Activated B cell treated with CpG ODN at 0.5 μM for 24 hours (primary cell): Measurements from ENCODE around the gene FAM162A. TPM values are rescaled to one million over a fixed set of nuclear protein-coding genes. Genes with fewer than 3 reads are reported as not detected.

Experiments used
- ATAC-seq: fragments of 200-7000 bp; cut with Tn5 transposase; one replicate; pipeline ENCODE4 v1.10.0; 2021; ENCODE audit warnings: low read depth, mild to moderate bottlenecking, moderate library complexity
- CTCF ChIA-PET: fragments of 350-600 bp; sonication (Branson Sonifier 250); formaldehyde crosslinking; loops from one replicate; lab custom pipeline; 2021; ENCODE audit warnings: antibody characterized with exemption; lab: Charles Lee
- POLR2A ChIA-PET: fragments of 350-600 bp; sonication (Branson Sonifier 250); formaldehyde crosslinking; loops from one replicate; lab custom pipeline; 2021; ENCODE audit warnings: antibody characterized with exemption; lab: Charles Lee
- DNase-seq: peaks from one replicate; pipeline ENCODE4 v3.0.0; 2022
- H3K27ac Mint-ChIP-seq: one replicate; pipeline ENCODE4 v1.8.0; 2020; ENCODE audit warnings: mixed read lengths
- H3K27me3 Mint-ChIP-seq: one replicate; pipeline ENCODE4 v1.8.0; 2021; ENCODE audit warnings: mixed read lengths
- H3K36me3 Mint-ChIP-seq: one replicate; pipeline ENCODE4 v1.8.0; 2021; ENCODE audit warnings: low read depth, mixed read lengths
- H3K4me1 Mint-ChIP-seq: one replicate; pipeline ENCODE4 v1.8.0; 2021; ENCODE audit warnings: mixed read lengths
- H3K4me3 Mint-ChIP-seq: one replicate; pipeline ENCODE4 v1.8.0; 2020; ENCODE audit warnings: mild to moderate bottlenecking, mixed read lengths
- H3K9me3 Mint-ChIP-seq: one replicate; pipeline ENCODE4 v1.8.0; 2020; ENCODE audit warnings: mixed read lengths
- intact Hi-C: fragments of 100-400 bp; cut with micrococcal nuclease; formaldehyde crosslinking; loops from one replicate; pipeline ENCODE4 v1.15.1; 2024
- total RNA-seq: library from RNA; stranded (reverse); gene quantifications from 2 replicates; pipeline ENCODE4 v1.2.3, GENCODE V29; 2022
- TF ChIP-seq, protein P1 (sequence below): fragments of 200-600 bp; IDR thresholded peaks from one replicate; pipeline ENCODE4 v1.8.0; 2022; ENCODE audit warnings: antibody characterized with exemption, mild to moderate bottlenecking

The FAM162A gene
- total RNA-seq, 1 donor from 2014 or later: 28.5 TPM

DNA sequence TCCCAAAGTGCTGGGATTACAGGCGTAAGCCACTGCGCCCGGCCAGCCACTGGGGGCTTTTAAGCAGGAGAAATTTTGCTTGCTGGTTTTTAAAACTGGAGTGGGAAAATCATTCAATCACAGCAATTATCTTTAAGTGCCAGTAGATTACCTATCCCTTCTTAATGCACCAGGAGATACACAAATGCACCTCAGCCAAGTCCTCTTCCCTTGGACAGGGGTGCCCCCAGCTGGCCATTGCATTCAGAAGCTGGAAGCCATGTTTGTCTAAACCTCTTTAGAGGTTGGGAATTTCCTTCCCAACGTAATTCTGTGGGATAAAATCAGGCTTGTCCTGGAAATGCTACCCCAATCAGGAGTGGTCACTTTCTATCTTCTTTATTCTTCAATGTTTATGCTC, 27.6 kb upstream of the FAM162A start:
- TF ChIP-seq, protein P1, sequence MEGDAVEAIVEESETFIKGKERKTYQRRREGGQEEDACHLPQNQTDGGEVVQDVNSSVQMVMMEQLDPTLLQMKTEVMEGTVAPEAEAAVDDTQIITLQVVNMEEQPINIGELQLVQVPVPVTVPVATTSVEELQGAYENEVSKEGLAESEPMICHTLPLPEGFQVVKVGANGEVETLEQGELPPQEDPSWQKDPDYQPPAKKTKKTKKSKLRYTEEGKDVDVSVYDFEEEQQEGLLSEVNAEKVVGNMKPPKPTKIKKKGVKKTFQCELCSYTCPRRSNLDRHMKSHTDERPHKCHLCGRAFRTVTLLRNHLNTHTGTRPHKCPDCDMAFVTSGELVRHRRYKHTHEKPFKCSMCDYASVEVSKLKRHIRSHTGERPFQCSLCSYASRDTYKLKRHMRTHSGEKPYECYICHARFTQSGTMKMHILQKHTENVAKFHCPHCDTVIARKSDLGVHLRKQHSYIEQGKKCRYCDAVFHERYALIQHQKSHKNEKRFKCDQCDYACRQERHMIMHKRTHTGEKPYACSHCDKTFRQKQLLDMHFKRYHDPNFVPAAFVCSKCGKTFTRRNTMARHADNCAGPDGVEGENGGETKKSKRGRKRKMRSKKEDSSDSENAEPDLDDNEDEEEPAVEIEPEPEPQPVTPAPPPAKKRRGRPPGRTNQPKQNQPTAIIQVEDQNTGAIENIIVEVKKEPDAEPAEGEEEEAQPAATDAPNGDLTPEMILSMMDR: no peak
- no peak overlapping the region for H3K4me3 Mint-ChIP-seq
- H3K9me3 Mint-ChIP-seq: no peaks in the 10 kb centered on the region
- no peaks in the 10 kb centered on the region for H3K27me3 Mint-ChIP-seq
- ChIA-PET POLR2A (no interaction called here), CTCF (interaction anchor here (1.0 kb wide), 1 partner anchor 809 kb away, joined by 3 read pairs; no protein-coding TSS in a partner anchor)
- no peak for DNase-seq
- ATAC-seq: no peak
- no peak overlapping the region for H3K27ac Mint-ChIP-seq
- H3K4me1 Mint-ChIP-seq: no peaks in the 10 kb centered on the region
- peaks cover 26% of the 10 kb centered on the region for H3K36me3 Mint-ChIP-seq
- intact Hi-C loops: loop anchor here (1.0 kb wide), 2 partner anchors 255 to 810 kb away; no protein-coding TSS in a partner anchor

DNA sequence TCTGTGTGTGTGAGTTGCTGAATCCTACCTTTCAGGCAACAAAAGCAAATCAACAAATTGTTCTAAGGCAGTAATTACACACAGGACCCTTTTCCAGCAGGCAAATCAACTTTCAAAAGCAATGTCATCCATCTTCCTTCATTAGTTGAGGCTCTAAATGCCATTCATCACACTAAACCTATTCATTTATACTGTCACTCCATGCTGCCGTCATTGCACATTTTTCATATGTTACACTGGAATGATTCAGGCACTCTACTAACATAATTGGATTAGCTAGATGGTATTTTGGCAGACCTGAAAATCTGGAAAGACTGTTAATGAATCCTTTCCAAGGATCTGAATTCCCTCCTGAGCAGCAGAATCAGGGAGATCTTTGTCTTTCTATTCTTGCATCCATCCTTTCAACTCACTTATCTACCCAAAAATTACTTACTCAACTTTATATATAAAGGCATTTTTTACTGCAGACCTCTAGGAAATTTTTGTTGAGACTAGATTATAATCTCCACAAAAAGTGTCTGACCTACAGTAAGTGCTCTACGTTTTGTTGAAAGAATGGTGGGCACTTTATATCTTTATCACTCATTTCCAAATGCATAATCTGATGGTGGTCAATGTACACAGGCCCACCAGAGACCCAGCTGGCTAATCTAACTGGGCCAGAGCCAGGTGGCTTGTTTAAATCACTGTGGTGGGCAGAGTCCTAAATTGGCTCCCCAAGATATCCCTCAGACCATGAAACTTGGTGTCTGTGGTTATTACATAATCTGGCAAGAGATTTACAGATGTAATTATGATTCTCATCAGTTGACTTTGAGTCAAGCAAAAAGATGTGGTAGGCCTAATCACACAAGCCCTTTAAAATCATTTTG, 25.9 kb upstream of the FAM162A start:
- H3K36me3 Mint-ChIP-seq: peaks cover 40% of the 10 kb centered on the region
- TF ChIP-seq, protein P1: no peak
- ChIA-PET POLR2A (no interaction called here), CTCF (interaction anchor here (1.0 to 1.7 kb wide), 3 partner anchors 35 to 812 kb away, joined by 3 to 5 read pairs (median 3); partner anchors contain the start of gene POLQ)
- no peak for ATAC-seq
- H3K4me3 Mint-ChIP-seq: no peak overlapping the region
- H3K27ac Mint-ChIP-seq: no peak overlapping the region
- DNase-seq: no peak
- intact Hi-C loops: no loop called here
- H3K27me3 Mint-ChIP-seq: no peaks in the 10 kb centered on the region
- H3K4me1 Mint-ChIP-seq: no peaks in the 10 kb centered on the region
- no peaks in the 10 kb centered on the region for H3K9me3 Mint-ChIP-seq

DNA sequence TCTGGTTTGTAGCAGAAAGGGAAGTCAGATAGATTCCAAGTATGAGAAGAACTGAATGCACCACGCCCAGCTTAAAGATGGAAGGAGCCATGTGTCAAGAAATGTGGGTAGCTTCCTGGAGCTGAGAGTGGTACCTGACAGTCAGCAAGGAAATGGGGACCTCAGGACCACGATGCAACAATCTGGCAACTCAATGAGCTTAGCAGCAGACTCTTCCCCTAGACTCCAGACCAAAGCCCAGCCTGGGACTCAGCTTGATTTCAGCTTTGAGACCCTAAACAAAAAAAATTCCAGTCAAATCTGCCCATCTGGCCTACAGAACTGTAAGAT, 25.3 kb upstream of the FAM162A start:
- Mint-ChIP-seq H3K4me1 (no peaks in the 10 kb centered on the region), H3K27me3 (no peaks in the 10 kb centered on the region), H3K36me3 (peaks cover 46% of the 10 kb centered on the region), H3K4me3 (no peak overlapping the region), H3K9me3 (no peaks in the 10 kb centered on the region), H3K27ac (no peak overlapping the region)
- ChIA-PET POLR2A (no interaction called here), CTCF (interaction anchor here (1.0 to 1.7 kb wide), 3 partner anchors 34 to 812 kb away, joined by 3 to 5 read pairs (median 3); partner anchors contain the start of gene POLQ)
- ATAC-seq: no peak
- no peak for DNase-seq
- intact Hi-C loops: no loop called here
- TF ChIP-seq, protein P1: no peak

DNA sequence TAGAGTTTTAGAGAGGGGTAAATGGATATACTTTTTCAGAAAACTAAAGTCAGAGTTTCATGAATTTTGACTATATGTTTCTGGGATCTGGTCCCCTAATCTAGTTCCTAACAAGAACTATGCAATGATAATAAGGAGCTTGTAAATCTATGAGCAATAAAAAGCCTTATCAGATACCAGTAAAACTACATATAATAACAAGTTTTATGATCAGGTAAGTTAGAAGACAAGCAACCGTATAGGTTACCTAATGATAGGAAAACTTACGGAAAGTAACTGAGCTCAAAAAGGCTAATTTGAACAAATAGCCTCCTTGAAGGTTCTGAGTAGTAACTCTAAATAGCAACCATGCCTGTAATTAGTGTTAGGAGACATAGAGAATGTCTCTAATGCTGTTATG, 22.0 kb upstream of the FAM162A start:
- ChIA-PET CTCF (no interaction called here), POLR2A (no interaction called here)
- no peak for DNase-seq
- intact Hi-C loops: no loop called here
- H3K27me3 Mint-ChIP-seq: no peaks in the 10 kb centered on the region
- ATAC-seq: no peak
- no peaks in the 10 kb centered on the region for H3K4me1 Mint-ChIP-seq
- TF ChIP-seq, protein P1: no peak
- no peak overlapping the region for H3K27ac Mint-ChIP-seq
- H3K9me3 Mint-ChIP-seq: no peaks in the 10 kb centered on the region
- H3K4me3 Mint-ChIP-seq: no peak overlapping the region
- H3K36me3 Mint-ChIP-seq: peaks cover 77% of the 10 kb centered on the region

DNA sequence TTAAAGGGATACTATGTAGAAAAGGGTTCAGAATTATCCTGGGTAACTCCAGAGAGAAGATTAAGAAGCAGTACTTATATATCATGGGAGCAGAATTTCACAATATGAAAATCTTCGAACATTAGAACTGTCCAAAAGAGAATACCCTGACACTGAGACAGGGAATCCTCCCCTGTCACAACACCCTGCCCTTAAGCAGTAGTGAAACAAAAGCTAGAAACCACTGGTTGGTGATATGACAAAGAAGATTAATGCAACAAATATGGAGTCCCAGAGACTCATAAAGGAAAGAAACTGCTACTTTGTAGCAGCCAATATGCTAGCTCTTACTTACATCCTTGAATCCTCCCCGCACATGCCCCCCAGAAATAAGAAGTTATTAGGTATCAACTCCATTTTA, 19.5 kb upstream of the FAM162A start:
- no peak for ATAC-seq
- Mint-ChIP-seq H3K4me1 (no peaks in the 10 kb centered on the region), H3K27me3 (no peaks in the 10 kb centered on the region), H3K27ac (no peak overlapping the region), H3K36me3 (peaks cover 74% of the 10 kb centered on the region), H3K9me3 (no peaks in the 10 kb centered on the region), H3K4me3 (no peak overlapping the region)
- ChIA-PET CTCF (no interaction called here), POLR2A (interaction anchor here (2.3 kb wide), 1 partner anchor 18 kb away, joined by 6 read pairs; the partner anchor contains the start of gene MIX23)
- intact Hi-C loops: no loop called here
- TF ChIP-seq, protein P1: no peak
- no peak for DNase-seq
